Endothelial cell of umbilical vein (primary cell): Measurements from ENCODE around the gene NGEF. TPM values are rescaled to one million over a fixed set of nuclear protein-coding genes. Genes with fewer than 3 reads are reported as not detected.
"Not testable (repeated sequence)": the region's sequence is repeated elsewhere in the genome, so short reads cannot be mapped to it uniquely, and the experiment has no call there.

Source experiments
- BruUV-seq: library from RNA; stranded (reverse); fragments of 400-500 nt; replicated peaks from 2 replicates; lab custom pipeline; 2021; lab: Mats Ljungman, UMichigan
- CTCF ChIA-PET: fragments of 300-600, 350-600 bp; sonication (Branson Sonifier 250); formaldehyde crosslinking; loops from one replicate; lab custom pipeline; 2021; ENCODE audit warnings: antibody characterized with exemption, inconsistent platforms; lab: Charles Lee
- POLR2A ChIA-PET: fragments of 300-600, 350-600 bp; sonication (Branson Sonifier 250); formaldehyde crosslinking; loops from one replicate; lab custom pipeline; 2021; ENCODE audit warnings: antibody characterized with exemption, inconsistent platforms; lab: Charles Lee
- DNase-seq: peaks from one replicate; pipeline ENCODE4 v3.0.0-alpha.2; 2011; ENCODE audit warnings: low read depth, low spot score
- FAIRE-seq: peaks from 2 replicates; lab custom pipeline; 2011; peaks lifted over from hg19 to GRCh38; lab: Jason Lieb, UNC
- H2AFZ ChIP-seq: 2 replicates; pipeline ENCODE4 v1.6.0; 2012; ENCODE audit warnings: low read depth, low read length, control low read depth, inconsistent platforms
- H3K27ac ChIP-seq: 2 replicates; pipeline ENCODE4 v1.5.1; 2011; ENCODE audit warnings: low read depth, mild to moderate bottlenecking, control low read depth, low read length, moderate library complexity; ENCODE audit not compliant: insufficient read depth
- H3K27me3 ChIP-seq, 2 experiments: 2 replicates each; pipeline versions ENCODE4 v1.6.0 to v1.6.1; 2011; ENCODE audit warnings: low read length in 2 of 2, mixed read lengths in 1 of 2; ENCODE audit not compliant: control insufficient read depth in 2 of 2, insufficient read depth in 2 of 2
- H3K36me3 ChIP-seq, 2 experiments: 2 replicates in 1 of 2; 3 replicates in 1 of 2; pipeline ENCODE4 v1.5.1; 2011; ENCODE audit warnings: low read length in 2 of 2, mild to moderate bottlenecking in 1 of 2, moderate library complexity in 1 of 2; ENCODE audit not compliant: control insufficient read depth in 2 of 2, insufficient read depth in 2 of 2; ENCODE audit errors: extremely low read depth in 1 of 2
- H3K4me1 ChIP-seq: 3 replicates; pipeline ENCODE4 v1.5.1; 2011; ENCODE audit warnings: mild to moderate bottlenecking, low read length; ENCODE audit not compliant: control insufficient read depth, insufficient read depth; ENCODE audit errors: extremely low read depth
- H3K4me2 ChIP-seq: 2 replicates; pipeline ENCODE4 v1.6.1; 2011; ENCODE audit warnings: low read length, control low read depth, mixed read lengths; ENCODE audit not compliant: insufficient read depth
- H3K4me3 ChIP-seq, 3 experiments: fragments of 200-600 bp in 1 of 3; sonication (generic), shearing (Covaris generic) in 1 of 3; replicated peaks in 1 of 3; 2 replicates each; pipeline ENCODE4 v1.5.1; 2011 to 2016; ENCODE audit warnings: control low read depth in 3 of 3, low read length in 3 of 3, mild to moderate bottlenecking in 2 of 3, inconsistent platforms in 1 of 3, low read depth in 1 of 3, moderate library complexity in 1 of 3; ENCODE audit not compliant: insufficient read depth in 1 of 3
- H3K79me2 ChIP-seq: 2 replicates; pipeline ENCODE4 v1.6.0; 2012; ENCODE audit warnings: low read length, inconsistent platforms; ENCODE audit not compliant: control insufficient read depth, insufficient read depth
- H3K9ac ChIP-seq: replicated peaks from 2 replicates; pipeline ENCODE3; 2011; ENCODE audit warnings: low read length, control low read depth; ENCODE audit not compliant: insufficient read depth; ENCODE audit errors: extremely low read depth
- H3K9me1 ChIP-seq: replicated peaks from 3 replicates; pipeline ENCODE4 v1.6.0; 2011; ENCODE audit warnings: mild to moderate bottlenecking, low read length; ENCODE audit not compliant: control insufficient read depth, insufficient read depth; ENCODE audit errors: extremely low read depth
- H3K9me3 ChIP-seq: replicated peaks from 2 replicates; pipeline ENCODE4 v1.5.1; 2012; ENCODE audit warnings: low read length, inconsistent platforms; ENCODE audit not compliant: control insufficient read depth, insufficient read depth
- H4K20me1 ChIP-seq: replicated peaks from 2 replicates; pipeline ENCODE3; 2011; ENCODE audit warnings: mild to moderate bottlenecking, low read length; ENCODE audit not compliant: control insufficient read depth, insufficient read depth; ENCODE audit errors: extremely low read depth
- CTCF ChIP-seq, 2 donors: IDR thresholded peaks; 1 replicate in 1 of 2; 2 replicates in 1 of 2; pipeline ENCODE4 v1.5.1; 2011; ENCODE audit warnings: low read length in 2 of 2, mild to moderate bottlenecking in 2 of 2, moderate library complexity in 2 of 2, control low read depth in 1 of 2, inconsistent platforms in 1 of 2, low read depth in 1 of 2; ENCODE audit not compliant: insufficient read depth in 1 of 2; ENCODE audit errors: extremely low read depth in 1 of 2
- GATA2 ChIP-seq: IDR thresholded peaks from 2 replicates; pipeline ENCODE4 v1.7.0; 2011; ENCODE audit warnings: low read depth, mild to moderate bottlenecking, moderate library complexity, mixed read lengths, low read length; ENCODE audit not compliant: insufficient read length, insufficient read depth
- POLR2AphosphoS5 ChIP-seq: IDR thresholded peaks from 2 replicates; pipeline ENCODE4 v1.6.1; 2012; ENCODE audit warnings: low read depth, mild to moderate bottlenecking, control low read depth, low read length, moderate library complexity; ENCODE audit not compliant: insufficient read depth
- dilution Hi-C: fragments of 300-500 bp; cut with MboI; formaldehyde crosslinking; loops from one replicate; pipeline ENCODE4 v1.15.0; 2019; ENCODE audit warnings: low sequenced_read_pairs; ENCODE audit not compliant: extremely low pct_ligation_motif_present
- intact Hi-C: fragments of 100-400 bp; cut with micrococcal nuclease; formaldehyde crosslinking; loops from one replicate; pipeline ENCODE4 v1.10.0; 2022
- polyA plus RNA-seq, 4 experiments: library from polyadenylated mRNA; depleted of rRNA in 3 of 4; stranded (reverse) in 3 of 4; unstranded in 1 of 4; fragments of >200 nt; gene quantifications; 2 replicates each; pipeline versions ENCODE4 v1.2.1 to v1.2.3, GENCODE V29; 2011 to 2012; ENCODE audit warnings: missing spikeins in 1 of 4
- total RNA-seq: library from RNA; stranded (reverse); gene quantifications from 2 replicates; pipeline ENCODE4 v1.2.3, GENCODE V29; 2021

The NGEF gene
- total and polyA plus RNA-seq, 2 donors (not counting 3 experiments of a cell fraction or from before 2014, with no cell fraction given), result 0.22 to 0.41 TPM

GRCh38 chr2:232852081-232852480 lies 161.0 kb downstream of the NGEF start:
- H3K4me2 ChIP-seq, H4K20me1 ChIP-seq, H3K27ac ChIP-seq, dilution Hi-C loops, POLR2A ChIA-PET, H3K9me1 ChIP-seq, BruUV-seq, H3K4me3 ChIP-seq, H2AFZ ChIP-seq, FAIRE-seq, H3K27me3 ChIP-seq, DNase-seq, H3K9me3 ChIP-seq, H3K79me2 ChIP-seq, H3K9ac ChIP-seq, H3K4me1 ChIP-seq: not testable (repeated sequence)
- intact Hi-C loops, result loop anchor here (5.0 to 10.0 kb wide), 2 partner anchors 285 to 593 kb away; no protein-coding TSS in a partner anchor
- peaks cover 6 to 21% of the 10 kb centered on the region in 2 experiments for H3K36me3 ChIP-seq
- CTCF ChIA-PET, result interaction anchor here (1.2 to 4.9 kb wide), 10 partner anchors 11 to 411 kb away, joined by 3 to 55 read pairs (median 4); partner anchors contain the start of gene INPP5D

- ChIA-PET POLR2A (no interaction called here), CTCF (interaction anchor here (2.1 kb wide), 1 partner anchor 179 kb away, joined by 4 read pairs; no protein-coding TSS in a partner anchor)
- no peak overlapping the region for H3K27ac ChIP-seq
- intact Hi-C loops (loop anchor here (5.0 to 10.0 kb wide), 2 partner anchors 287 to 595 kb away; no protein-coding TSS in a partner anchor), dilution Hi-C loops (no loop called here)
- no peak overlapping the region for H2AFZ ChIP-seq
- H3K36me3 ChIP-seq, result peaks cover 14 to 23% of the 10 kb centered on the region in 2 experiments
- BruUV-seq, result no TSS peak
- H3K4me3 ChIP-seq, result no peak overlapping the region
- FAIRE-seq (no peak), DNase-seq (no peak)
- H3K4me2 ChIP-seq, result no peak overlapping the region
- H4K20me1 ChIP-seq, result no peaks in the 10 kb centered on the region
- no peaks in the 10 kb centered on the region for H3K27me3 ChIP-seq
- H3K79me2 ChIP-seq, result no peaks in the 10 kb centered on the region
- no peak overlapping the region for H3K9ac ChIP-seq
- H3K9me1 ChIP-seq, result no peaks in the 10 kb centered on the region
- no peak for TF ChIP-seq CTCF (IDR thresholded peaks at IDR 0.05; ENCODE audit: extremely low read depth in 1 of 2, insufficient read depth in 1 of 2, low read depth in 1 of 2, low read length in 2 of 2)
- TF ChIP-seq POLR2AphosphoS5, result no peak
- no peak for TF ChIP-seq GATA2
- no peaks in the 10 kb centered on the region for H3K9me3 ChIP-seq
- peaks cover 8% of the 10 kb centered on the region for H3K4me1 ChIP-seq
Measured at GRCh38 chr2:232850039-232850438, 163.0 kb downstream of the NGEF start.
